ENCODE data around the gene CNTN1.

The CNTN1 gene

GRCh38 chr12:41032386-41032785 is 340.1 kb downstream of the CNTN1 start:
- no peak overlapping the region for H3K27ac ChIP-seq
- ChIA-PET CTCF (no interaction called here), POLR2A (ENCODE audit: low non-redundant PET) (no interaction called here)
- no peak for TF ChIP-seq CTCF (conservative IDR thresholded peaks at IDR 0.05; ENCODE audit: low read depth)
- DNase-seq (ENCODE audit: low spot score), result no peak

DNA sequence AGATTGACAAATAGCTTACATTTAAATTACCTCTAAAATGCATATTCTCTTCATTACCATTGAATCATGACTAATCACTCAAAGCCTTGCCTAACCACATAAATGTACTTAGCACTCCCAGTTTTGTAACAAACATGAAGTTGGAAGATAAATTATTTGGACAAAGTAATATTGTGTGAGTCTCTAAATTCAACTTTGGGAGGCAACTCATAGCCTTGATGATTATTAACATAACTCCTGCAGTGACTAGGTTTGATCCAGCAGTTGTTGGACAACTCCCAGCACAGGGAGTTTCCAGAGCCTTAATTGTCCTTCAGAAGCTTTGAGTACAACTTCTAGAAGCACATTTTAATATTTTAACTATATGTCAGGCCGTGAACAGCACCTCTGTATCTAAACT is 342.4 kb downstream of the CNTN1 start:
- POLR2A ChIA-PET (ENCODE audit: low non-redundant PET), result no interaction called here
- DNase-seq (ENCODE audit: low spot score), result peak; percentile 1
- CTCF ChIA-PET, result no interaction called here
- H3K27ac ChIP-seq, result no peak overlapping the region
- no peak for TF ChIP-seq CTCF (conservative IDR thresholded peaks at IDR 0.05; ENCODE audit: low read depth)

GRCh38 chr12:41039461-41039860 is 347.2 kb downstream of the CNTN1 start:
- DNase-seq (ENCODE audit: low spot score), result no peak
- ChIA-PET POLR2A (ENCODE audit: low non-redundant PET) (no interaction called here), CTCF (no interaction called here)
- TF ChIP-seq CTCF (conservative IDR thresholded peaks at IDR 0.05; ENCODE audit: low read depth), result no peak
- H3K27ac ChIP-seq, result no peak overlapping the region

- POLR2A ChIA-PET (ENCODE audit: low non-redundant PET), result no interaction called here
- H3K27ac ChIP-seq, result no peak overlapping the region
- no peak for DNase-seq (ENCODE audit: low spot score)
- TF ChIP-seq CTCF (conservative IDR thresholded peaks at IDR 0.05; ENCODE audit: low read depth), result no peak
- CTCF ChIA-PET, result no interaction called here
Measured at GRCh38 chr12:41045509-41045908, 353.3 kb downstream of the CNTN1 start.

DNA sequence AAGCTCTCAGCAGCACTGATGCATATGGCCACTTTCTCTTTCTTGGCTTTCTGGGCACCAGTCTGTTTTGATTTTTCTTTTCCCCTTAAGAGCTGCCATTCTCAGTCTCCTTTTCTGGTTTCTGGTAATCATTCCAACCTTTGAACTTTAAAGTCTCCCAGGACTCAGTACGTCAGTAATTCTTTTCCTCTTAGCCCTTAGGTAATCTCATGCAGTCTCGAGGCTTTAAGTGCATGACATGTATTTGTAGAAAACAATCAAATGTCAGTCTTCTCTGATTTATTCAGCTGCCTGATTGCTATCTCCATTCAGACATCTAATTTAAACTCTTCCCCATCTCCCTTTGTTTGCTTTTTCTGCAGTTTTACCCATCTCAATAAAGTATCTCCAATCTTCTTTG is 356.8 kb downstream of the CNTN1 start:
- no peak overlapping the region for H3K27ac ChIP-seq
- POLR2A ChIA-PET (ENCODE audit: low non-redundant PET), result no interaction called here
- TF ChIP-seq CTCF (conservative IDR thresholded peaks at IDR 0.05; ENCODE audit: low read depth), result no peak
- CTCF ChIA-PET, result no interaction called here
- DNase-seq (ENCODE audit: low spot score), result no peak

GRCh38 chr12:41051954-41052353 is 359.7 kb downstream of the CNTN1 start:
- ChIA-PET POLR2A (ENCODE audit: low non-redundant PET) (no interaction called here), CTCF (no interaction called here)

More at GRCh38 chr12:41051954-41052353, 359.7 kb downstream of the CNTN1 start:
- TF ChIP-seq CTCF (conservative IDR thresholded peaks at IDR 0.05; ENCODE audit: low read depth), result no peak
- H3K27ac ChIP-seq, result no peak overlapping the region
- no peak for DNase-seq (ENCODE audit: low spot score)
